HUES64 (cell line): Measurements from ENCODE around the gene MASP1.

Experiments used
- H3K27ac ChIP-seq: 2 replicates; pipeline ENCODE4 v1.7.0; 2013; ENCODE audit warnings: low read depth, low read length, inconsistent platforms
- H3K27me3 ChIP-seq: 2 replicates; pipeline ENCODE4 v1.6.1; 2013; ENCODE audit warnings: mild to moderate bottlenecking, low read length; ENCODE audit not compliant: insufficient read depth
- H3K36me3 ChIP-seq: 2 replicates; pipeline ENCODE4 v1.6.1; 2013; ENCODE audit warnings: mild to moderate bottlenecking, low read length; ENCODE audit not compliant: insufficient read depth
- H3K4me1 ChIP-seq: 2 replicates; pipeline ENCODE4 v1.6.1; 2013; ENCODE audit warnings: mild to moderate bottlenecking, low read length, moderate library complexity; ENCODE audit not compliant: insufficient read depth
- H3K4me3 ChIP-seq: 2 replicates; pipeline ENCODE4 v1.5.1; 2013; ENCODE audit warnings: mild to moderate bottlenecking, low read length, moderate library complexity
- H3K9ac ChIP-seq: 2 replicates; pipeline ENCODE4 v1.6.1; 2013; ENCODE audit warnings: mild to moderate bottlenecking, low read depth, low read length
- H3K9me3 ChIP-seq: 2 replicates; pipeline ENCODE4 v1.6.1; 2013; ENCODE audit warnings: low read depth, low read length; ENCODE audit not compliant: insufficient read depth
- WGBS: fragments of 150-250, 120-280 bp; methylation state at CpG from one replicate; pipeline ENCODE4 v1.1.7; 2013; ENCODE audit warnings: missing lambda C conversion rate; 5-methylcytosine and 5-hydroxymethylcytosine counted together

Gene MASP1

DNA sequence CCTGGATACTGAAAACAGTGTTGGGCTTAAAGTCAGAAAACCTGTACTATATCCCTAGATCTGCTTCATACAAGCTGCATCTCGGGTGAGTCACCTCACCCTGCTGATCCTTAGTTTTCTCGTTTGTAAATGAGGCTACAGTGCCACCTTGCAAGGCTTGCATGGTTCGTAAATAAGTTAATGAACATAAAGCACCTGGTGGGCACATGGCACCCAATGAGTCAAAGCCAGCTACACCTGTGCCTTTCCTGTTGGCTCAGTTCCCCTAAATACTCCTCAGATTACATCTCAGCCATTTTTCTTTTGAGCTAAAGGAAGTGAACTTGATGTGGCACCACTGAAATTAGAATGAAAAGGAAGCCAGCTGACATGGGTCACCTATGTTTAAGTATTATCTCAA, 67.7 kb downstream of the MASP1 start:
- no peak overlapping the region for H3K9ac ChIP-seq
- no peak overlapping the region for H3K4me3 ChIP-seq
- H3K27ac ChIP-seq, result no peak overlapping the region
- no peaks in the 10 kb centered on the region for H3K36me3 ChIP-seq
- H3K9me3 ChIP-seq, result no peaks in the 10 kb centered on the region
- WGBS, result 82% methylated on average over 3 of the region's 3 CpGs
- H3K27me3 ChIP-seq, result no peaks in the 10 kb centered on the region
- H3K4me1 ChIP-seq, result peaks cover 4% of the 10 kb centered on the region; the same call in 1 of the 2 replicates

DNA sequence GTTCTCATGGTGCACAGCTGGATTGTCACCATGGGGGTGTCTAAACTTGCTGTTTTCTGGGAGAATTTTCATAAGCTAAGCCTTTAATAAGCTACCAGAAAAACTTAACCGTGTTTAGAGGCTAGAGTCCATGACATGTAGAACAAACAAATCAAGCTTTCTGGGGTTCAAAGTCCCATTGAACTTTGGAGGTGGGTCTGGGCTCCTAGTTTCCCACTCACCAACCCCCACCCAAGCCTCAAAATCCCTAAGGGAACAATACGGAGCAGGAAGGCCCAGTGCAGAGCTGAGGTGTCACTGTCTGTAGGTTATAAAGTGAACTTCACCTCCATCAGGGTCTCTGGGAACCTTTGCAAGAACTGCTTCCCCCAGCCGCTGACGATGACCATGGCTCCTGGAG, 68.7 kb downstream of the MASP1 start:
- no peaks in the 10 kb centered on the region for H3K36me3 ChIP-seq
- H3K27ac ChIP-seq, result no peak overlapping the region
- no peaks in the 10 kb centered on the region for H3K9me3 ChIP-seq
- H3K27me3 ChIP-seq, result no peaks in the 10 kb centered on the region
- 88% methylated on average over 3 of the region's 4 CpGs for WGBS
- no peak overlapping the region for H3K4me3 ChIP-seq
- no peak overlapping the region for H3K9ac ChIP-seq
- peaks cover 4% of the 10 kb centered on the region; the same call in 1 of the 2 replicates for H3K4me1 ChIP-seq

DNA sequence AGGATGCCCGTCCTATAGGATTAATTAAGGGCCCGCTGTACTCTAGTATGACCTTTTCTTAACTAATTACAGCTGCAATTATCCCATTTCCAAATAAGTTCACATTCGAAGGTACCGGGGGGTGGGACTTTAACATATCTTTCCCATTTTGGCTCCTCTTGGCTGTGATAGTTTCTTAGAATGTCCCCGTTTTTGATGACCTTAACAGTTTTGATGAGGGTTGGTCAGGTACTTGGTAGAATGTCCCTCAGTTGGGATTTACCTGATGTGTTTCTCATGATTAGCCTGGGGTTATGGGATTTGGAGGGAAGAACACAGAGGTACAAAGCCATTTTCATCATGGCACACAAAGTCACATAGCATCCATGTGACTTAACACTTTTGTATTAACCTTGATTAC, 76.1 kb downstream of the MASP1 start:
- no peaks in the 10 kb centered on the region for H3K36me3 ChIP-seq
- H3K27ac ChIP-seq, result no peak overlapping the region
- H3K9ac ChIP-seq, result no peak overlapping the region
- no peak overlapping the region for H3K4me3 ChIP-seq
- peaks cover 13% of the 10 kb centered on the region for H3K4me1 ChIP-seq
- H3K27me3 ChIP-seq, result no peaks in the 10 kb centered on the region
- no peaks in the 10 kb centered on the region for H3K9me3 ChIP-seq
- 92% methylated on average over 5 of the region's 5 CpGs for WGBS

DNA sequence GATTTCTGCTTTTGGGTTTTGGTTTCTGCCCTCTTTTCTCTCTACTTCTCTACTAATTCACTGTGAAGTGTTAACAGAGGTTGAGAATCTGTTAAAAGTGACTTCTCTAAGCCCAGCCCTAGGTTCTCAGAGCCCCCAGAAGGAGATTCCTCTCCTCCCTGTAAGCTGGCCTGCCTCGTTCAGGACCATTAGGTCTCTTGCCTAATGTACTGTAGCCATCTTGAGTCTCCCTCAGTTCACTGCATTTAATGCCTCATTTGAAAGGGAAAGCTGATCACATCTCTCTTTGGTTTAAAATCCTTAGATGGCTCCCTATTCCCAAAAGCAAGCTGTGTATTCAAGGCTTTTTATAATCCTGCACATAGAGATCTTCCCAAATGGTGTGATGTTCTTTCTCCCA, 77.9 kb downstream of the MASP1 start:
- Histone ChIP-seq H3K9ac (no peak overlapping the region), H3K27ac (no peak overlapping the region), H3K4me3 (no peak overlapping the region), H3K27me3 (no peaks in the 10 kb centered on the region), H3K4me1 (peaks cover 21% of the 10 kb centered on the region), H3K36me3 (no peaks in the 10 kb centered on the region), H3K9me3 (no peaks in the 10 kb centered on the region)
- 92% methylated on average over 1 of the region's 1 CpG for WGBS

DNA sequence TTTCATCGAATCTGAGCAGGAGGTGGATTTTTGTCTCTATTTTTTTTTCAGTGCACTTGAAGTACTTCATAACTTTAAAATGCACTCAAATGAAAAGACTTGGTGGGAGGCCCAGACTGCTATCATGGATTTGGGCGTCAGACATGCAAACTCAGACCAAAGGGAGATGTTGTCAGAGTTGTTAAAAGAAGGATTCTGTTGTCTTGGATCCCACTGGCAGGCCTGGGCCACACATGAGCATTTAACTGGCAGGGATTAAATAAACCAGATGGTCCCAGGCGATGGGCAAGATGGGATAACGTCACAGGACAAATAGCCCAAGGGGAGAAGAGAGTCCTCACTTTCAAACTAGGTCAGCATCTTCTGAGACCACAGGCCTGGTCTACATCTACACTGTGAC, 78.8 kb downstream of the MASP1 start:
- 93% methylated on average over 4 of the region's 4 CpGs for WGBS
- peaks cover 1% of the 10 kb centered on the region; the same call in 1 of the 2 replicates for H3K9me3 ChIP-seq
- peaks cover 21% of the 10 kb centered on the region for H3K4me1 ChIP-seq
- no peak overlapping the region for H3K9ac ChIP-seq
- H3K27ac ChIP-seq, result no peak overlapping the region
- H3K4me3 ChIP-seq, result no peak overlapping the region
- H3K27me3 ChIP-seq, result no peaks in the 10 kb centered on the region
- no peaks in the 10 kb centered on the region for H3K36me3 ChIP-seq

DNA sequence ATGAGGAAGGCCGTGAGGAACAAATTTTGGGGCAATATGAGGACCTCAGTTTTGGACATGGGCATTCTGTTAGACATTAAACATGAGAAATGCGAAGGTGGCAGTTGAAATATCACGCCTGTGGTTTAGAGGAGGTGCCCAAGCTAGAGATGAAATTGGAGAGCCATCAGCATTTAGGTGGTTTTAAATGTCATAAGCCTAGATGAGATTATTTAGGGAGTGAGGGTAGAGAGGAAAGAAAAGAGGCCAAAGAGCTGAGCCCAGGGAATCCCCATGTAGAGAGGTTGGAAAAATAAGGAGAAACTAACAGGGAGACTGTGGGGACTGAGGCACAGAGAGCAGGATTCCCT, 79.4 kb downstream of the MASP1 start:
- Histone ChIP-seq H3K4me1 (peaks cover 21% of the 10 kb centered on the region), H3K9me3 (peaks cover 6% of the 10 kb centered on the region), H3K27ac (no peak overlapping the region), H3K4me3 (no peak overlapping the region), H3K9ac (no peak overlapping the region), H3K27me3 (no peaks in the 10 kb centered on the region), H3K36me3 (no peaks in the 10 kb centered on the region)
- 93% methylated on average over 3 of the region's 3 CpGs for WGBS

DNA sequence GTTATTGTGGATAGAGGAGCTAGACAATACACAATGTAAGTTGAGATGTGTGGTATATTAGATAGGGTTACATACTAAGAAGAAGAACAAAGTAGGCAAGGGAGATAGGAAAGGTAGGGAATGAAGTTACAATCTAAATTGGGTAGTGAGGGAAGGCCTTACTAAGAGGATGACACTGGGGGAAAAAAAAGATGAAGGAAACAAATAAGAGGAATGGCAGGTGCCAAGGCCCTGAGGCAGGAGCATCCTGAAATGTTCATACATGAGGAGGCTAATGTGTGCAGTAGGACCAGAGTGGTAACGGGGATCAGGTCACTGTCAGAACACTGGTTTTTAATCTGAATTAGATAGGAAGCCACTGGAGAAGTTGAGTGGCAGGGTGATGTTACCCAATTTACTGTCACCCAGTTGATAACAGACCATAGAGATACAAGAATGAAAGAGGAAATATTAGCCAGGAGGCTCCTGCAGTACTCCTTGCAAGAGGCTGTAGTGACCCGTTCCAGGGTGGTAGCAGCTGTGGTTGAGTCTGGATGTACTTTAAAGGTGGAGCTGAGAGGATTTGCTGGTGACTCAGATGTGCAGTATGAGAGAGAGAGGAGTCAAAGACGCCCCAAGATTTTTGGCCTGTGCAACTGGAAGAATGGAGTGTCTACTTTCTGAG, 79.9 kb downstream of the MASP1 start:
- 91% methylated on average over 3 of the region's 3 CpGs for WGBS
- Histone ChIP-seq H3K4me1 (peaks cover 21% of the 10 kb centered on the region), H3K9ac (no peak overlapping the region), H3K27me3 (no peaks in the 10 kb centered on the region), H3K36me3 (no peaks in the 10 kb centered on the region), H3K9me3 (peaks cover 11% of the 10 kb centered on the region), H3K27ac (no peak overlapping the region), H3K4me3 (no peak overlapping the region)

DNA sequence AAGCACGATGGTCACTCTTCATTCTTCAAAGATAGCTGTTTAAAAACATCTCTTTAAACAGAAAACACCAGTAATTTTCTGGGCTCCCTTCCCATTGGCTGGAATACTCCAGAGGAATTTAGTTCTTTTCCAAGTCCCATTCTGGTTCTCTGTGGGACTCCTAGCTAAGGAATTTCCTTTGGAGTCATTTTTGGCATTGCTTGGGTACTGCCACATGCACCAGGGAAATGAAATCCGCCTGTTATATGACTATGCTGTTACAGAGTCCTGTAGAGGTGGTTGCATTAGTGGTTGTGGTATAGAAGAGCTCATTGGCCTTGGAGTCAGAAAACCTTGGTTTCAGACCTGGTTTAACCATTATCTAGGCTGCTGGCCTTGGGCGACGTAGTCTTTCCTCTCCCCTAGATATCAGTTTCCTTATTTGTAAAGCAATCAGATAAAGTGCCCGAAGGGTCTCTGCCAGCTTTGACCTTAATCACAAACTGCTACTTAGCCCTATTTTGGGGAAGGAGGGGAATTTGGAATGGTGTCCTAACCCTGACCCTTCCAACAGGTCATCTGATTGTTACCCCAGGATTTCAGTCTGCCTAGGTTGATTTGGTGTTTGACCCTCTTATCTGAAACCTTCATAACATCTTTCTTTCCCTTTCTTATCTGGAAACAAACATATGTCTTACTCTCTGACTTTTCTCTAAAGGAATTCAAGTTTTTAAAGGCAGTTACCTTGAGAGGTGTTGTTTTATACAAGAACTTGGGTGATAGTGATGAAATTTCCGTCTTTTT, 80.8 kb downstream of the MASP1 start:
- Histone ChIP-seq H3K4me3 (no peak overlapping the region), H3K9me3 (peaks cover 15% of the 10 kb centered on the region), H3K4me1 (peaks cover 21% of the 10 kb centered on the region), H3K27me3 (no peaks in the 10 kb centered on the region), H3K9ac (no peak overlapping the region), H3K36me3 (no peaks in the 10 kb centered on the region), H3K27ac (peak overlapping the region; percentile 11; the same call in 1 of the 2 replicates)
- 59% methylated on average over 5 of the region's 6 CpGs for WGBS

DNA sequence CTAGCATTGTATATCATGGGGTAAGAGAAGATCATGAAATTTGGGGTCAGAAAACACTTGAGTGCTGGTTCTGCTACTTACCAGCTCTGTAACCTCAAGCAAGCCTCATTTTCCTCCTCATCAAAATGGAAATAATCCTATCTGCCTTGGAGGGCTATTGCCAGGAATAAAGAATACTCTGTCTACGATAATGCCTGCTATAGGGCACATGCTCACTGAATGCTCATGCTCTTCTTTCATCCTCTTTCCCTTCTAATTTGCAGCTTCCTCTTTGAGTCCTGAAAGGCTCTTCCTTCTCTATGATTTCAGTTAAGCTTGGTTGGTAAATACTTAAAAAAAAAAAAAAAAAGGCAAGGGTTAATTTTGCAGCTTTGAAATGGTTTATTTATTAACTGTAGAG, 81.4 kb downstream of the MASP1 start:
- Histone ChIP-seq H3K4me1 (peaks cover 21% of the 10 kb centered on the region), H3K9ac (no peak overlapping the region), H3K27ac (no peak overlapping the region), H3K27me3 (no peaks in the 10 kb centered on the region), H3K4me3 (no peak overlapping the region), H3K36me3 (no peaks in the 10 kb centered on the region), H3K9me3 (peaks cover 15% of the 10 kb centered on the region)
- 81% methylated on average over 1 of the region's 1 CpG for WGBS

DNA sequence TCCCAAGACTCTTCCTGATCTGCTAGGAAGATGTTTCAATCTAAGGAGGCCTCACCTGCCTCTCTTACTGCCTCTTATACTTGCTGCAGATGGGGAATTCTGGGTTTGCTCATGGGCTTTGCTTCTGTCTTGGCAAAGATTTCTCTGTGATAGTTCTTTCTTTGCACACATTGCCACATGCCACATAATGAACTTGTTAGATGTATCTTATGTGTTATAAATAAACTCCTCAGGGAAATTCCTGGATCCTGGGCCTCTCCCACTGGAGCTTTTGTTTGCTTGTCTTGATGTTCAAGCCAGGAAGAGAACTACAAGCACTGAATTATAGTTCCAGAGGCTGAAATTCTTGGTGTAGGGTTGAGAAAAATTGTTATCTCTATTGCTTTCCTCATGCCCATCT, 82.0 kb downstream of the MASP1 start:
- H3K27me3 ChIP-seq, result no peaks in the 10 kb centered on the region
- H3K4me3 ChIP-seq, result no peak overlapping the region
- H3K36me3 ChIP-seq, result no peaks in the 10 kb centered on the region
- H3K9me3 ChIP-seq, result peaks cover 15% of the 10 kb centered on the region
- H3K27ac ChIP-seq, result no peak overlapping the region
- peaks cover 21% of the 10 kb centered on the region for H3K4me1 ChIP-seq
- H3K9ac ChIP-seq, result no peak overlapping the region

DNA sequence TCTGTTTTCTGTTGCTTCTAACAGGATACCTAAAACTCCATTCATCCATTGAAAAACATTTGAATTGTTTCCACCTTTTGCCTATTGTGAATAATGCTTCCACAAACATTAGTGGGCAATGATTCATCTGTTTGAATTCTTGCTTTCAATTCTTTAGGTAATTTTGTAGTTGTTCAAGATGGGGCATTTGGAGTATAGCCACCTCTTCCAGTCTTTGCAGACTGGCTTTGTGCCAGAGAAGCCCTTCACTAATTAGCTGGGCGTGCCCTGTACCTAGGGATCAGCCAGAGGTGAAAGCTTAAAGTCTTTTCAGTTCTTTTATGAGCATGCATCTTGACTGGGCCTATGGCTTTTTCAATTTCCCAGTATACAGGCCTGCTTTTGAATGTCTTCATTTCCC, 83.4 kb downstream of the MASP1 start:
- WGBS, result 96% methylated on average over 1 of the region's 1 CpG
- no peaks in the 10 kb centered on the region for H3K36me3 ChIP-seq
- peaks cover 21% of the 10 kb centered on the region for H3K4me1 ChIP-seq
- peaks cover 15% of the 10 kb centered on the region for H3K9me3 ChIP-seq
- H3K4me3 ChIP-seq, result no peak overlapping the region
- no peaks in the 10 kb centered on the region for H3K27me3 ChIP-seq
- no peak overlapping the region for H3K27ac ChIP-seq
- H3K9ac ChIP-seq, result no peak overlapping the region
